GM19351 (cell line): ENCODE results near the gene GFOD1.

Experiments
- ATAC-seq: cut with Tn5 transposase; IDR thresholded peaks from one replicate; pipeline ENCODE4 v1.9.1; 2021; ENCODE audit warnings: mild to moderate bottlenecking, moderate library complexity; ENCODE audit not compliant: unreplicated experiment

Gene GFOD1, protein sequence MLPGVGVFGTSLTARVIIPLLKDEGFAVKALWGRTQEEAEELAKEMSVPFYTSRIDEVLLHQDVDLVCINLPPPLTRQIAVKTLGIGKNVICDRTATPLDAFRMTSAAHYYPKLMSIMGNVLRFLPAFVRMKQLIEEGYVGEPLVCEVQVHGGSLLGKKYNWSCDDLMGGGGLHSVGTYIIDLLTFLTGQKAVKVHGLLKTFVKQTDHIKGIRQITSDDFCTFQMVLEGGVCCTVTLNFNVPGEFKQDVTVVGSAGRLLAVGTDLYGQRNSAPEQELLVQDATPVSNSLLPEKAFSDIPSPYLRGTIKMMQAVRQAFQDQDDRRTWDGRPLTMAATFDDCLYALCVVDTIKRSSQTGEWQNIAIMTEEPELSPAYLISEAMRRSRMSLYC

DNA sequence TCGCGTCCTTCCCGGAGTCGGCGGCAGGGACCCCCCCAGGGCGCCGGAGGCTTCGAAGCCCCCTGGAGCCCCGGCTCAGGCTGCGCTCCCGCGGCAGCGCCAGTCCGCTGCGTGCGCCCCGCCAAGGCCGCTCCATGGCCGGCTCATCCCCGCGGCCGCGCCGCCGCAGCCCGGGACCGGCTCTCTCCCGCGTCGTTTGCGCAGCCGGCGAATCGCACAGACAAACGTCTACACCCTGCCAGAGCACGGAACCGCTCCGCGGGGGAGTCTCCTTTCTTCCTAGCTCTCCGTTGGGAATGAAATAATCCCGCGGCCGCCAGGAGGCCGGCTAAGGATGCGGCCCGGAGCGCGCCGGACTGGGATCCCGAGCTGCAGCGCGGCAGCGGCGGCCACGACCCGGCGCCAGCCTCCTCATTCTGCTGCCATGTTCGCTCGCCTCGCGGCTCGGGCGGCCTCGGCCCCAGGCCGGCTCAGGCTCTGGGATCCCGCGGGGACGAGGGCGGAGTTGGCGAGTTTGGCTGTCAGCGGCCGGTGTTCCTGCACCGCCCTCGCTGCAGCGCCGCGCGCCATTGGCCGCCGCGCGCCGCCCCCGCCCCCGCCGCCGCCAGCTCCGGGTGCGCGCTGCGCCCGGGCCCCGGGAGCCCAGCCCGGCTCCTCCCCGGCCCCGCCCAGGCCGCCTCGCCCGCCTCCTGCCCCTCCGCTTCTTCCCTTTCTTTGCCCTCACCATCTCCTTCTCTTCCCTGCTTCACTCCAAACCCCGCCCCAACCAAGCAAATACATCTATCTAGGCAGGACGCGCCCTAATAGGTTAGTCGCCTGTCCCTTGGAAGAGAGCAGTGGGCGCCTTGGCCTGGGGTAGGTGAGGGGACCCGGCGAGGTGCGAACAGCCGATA lies at the start of gene GFOD1:
Gene GFOD1 (minus strand): TSS at position 479 of the 893 bp plus-strand sequence. CDS start 710 bp downstream, outside the sequence.
- ATAC-seq: peak; percentile 73

DNA sequence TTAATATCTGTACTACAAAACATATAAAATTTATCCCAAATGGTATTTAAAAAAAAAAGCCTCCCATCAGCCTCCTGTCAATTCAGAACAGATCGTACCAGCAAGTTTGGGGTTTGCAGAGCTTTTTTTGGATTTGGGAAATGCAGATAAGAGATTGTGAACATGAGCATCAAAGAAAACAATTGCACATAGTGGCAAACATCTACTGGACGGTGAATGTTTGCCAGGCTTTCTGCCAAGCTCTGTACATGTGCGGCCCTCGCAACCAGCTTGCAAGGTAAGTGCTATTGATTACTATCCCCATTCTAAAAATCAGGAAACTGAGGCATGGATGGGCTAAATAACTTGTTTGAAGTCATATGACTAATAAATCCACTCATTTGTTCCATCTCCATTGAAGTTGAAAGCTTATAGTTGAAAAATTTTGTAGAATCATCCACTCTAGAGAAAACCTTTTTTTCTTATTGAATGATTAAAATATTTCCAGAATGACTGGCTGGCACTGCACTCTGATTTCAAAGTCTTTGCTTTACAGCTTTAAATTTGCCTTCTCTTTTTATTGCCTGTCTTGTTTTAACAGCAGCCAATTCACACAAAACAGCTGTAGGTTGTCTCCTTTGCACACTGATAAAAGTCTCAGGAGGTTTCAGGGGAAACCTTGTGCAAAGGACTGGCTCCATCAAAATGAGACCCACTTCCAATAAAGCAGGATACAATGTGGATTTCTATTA lies 49.6 kb upstream of the GFOD1 start:
- ATAC-seq: no peak

DNA sequence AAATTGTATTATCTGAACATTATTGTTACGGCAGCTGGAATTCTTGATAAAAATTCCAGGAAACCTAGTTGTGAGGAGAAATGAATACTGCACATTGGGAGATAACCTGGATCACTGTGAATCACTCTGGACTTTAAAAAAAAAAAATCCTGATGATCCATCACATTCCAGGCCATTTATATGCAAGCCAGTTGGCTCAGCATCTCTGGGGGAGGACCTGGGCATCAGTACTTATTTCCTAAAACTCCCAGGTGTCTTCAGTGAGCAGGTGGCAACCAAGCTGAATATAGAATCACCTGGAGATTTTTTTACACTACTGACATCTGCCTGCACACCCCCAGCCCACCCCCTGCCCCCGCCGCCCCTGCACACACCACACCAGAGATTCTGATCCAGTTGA lies 47.9 kb upstream of the GFOD1 start:
- no peak for ATAC-seq

DNA sequence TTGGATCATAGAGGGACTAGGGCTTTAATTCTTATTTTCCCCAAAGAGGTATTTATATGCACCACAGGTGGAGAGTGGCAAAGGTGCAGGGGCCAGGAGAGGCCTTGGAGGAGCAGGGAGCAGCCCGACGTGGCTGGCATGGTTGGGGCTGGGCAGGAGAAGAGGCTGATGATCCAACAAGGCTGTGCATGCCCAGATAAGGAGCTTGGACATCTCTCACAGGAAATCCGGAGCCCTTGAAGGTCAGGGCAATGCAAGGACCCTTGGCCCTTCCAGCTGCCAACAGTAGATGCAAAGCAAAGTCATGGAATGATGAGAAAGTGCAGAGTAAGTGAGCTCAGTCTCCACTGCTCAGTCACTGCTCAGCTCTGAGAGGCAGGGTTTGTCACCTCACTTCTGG lies 47.1 kb upstream of the GFOD1 start:
- no peak for ATAC-seq

DNA sequence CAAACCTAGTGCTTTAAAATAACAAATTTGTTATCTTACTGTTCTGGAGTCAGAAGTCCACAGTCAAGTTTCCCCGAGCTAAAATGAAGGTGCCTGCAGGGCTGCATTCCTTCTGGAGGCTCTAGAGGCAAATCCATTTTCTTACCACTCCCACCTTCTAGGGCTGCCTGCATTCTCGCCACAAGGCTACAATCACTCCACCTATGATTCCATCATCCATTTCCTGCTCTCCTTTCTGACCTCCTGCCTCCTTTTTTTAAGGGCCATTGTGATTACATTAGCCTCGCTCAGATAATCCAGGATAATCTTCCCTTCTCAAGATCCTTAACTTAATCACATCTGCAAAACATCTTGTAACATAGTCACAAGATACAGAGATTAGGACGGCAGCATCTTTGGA lies 44.6 kb upstream of the GFOD1 start:
- no peak for ATAC-seq

DNA sequence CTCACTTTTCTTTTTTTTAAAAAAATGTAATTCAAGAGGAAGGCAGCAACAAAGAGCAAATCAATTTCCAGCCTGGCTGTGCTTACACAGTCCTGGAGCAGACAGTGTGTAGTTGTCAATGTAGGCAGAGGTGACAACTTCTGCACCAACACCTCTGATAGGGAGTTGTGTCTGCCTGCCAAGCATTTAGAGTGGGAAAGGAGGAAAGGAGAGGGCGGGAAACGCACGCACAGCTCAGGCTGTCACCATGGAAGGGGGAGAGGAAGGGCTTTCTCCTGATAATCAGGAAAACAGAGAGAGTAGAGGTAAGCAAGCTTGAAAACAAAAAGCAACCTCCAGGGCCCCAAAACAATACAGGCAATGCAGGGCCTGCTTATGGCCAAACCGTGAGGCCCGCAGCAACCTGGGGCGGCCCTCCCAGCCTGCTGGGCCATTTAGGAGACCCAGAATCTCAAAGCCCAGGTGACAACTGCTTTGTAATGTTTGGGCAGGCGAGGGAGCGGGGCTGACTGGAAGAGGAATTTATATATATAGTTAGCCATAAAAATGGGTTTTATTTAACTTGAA lies 41.5 kb upstream of the GFOD1 start:
- no peak for ATAC-seq

DNA sequence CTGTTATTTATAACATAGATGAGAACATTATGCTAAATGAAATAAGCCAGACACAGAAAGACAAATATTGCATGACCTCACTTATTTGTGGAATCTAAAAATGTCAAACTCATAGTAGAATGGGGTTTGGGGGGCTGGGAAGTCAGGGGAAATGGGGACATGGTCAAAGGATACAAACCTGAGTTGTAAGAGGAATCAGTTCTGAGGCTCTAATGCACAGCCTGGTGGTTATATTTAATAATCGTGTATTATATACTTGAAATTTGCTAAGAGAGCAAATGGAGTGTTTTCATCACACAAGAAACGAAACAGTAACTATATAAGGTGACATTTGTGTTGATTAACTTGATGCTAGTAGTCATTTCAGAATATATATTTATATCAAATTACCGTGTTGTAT lies 40.8 kb upstream of the GFOD1 start:
- no peak for ATAC-seq

DNA sequence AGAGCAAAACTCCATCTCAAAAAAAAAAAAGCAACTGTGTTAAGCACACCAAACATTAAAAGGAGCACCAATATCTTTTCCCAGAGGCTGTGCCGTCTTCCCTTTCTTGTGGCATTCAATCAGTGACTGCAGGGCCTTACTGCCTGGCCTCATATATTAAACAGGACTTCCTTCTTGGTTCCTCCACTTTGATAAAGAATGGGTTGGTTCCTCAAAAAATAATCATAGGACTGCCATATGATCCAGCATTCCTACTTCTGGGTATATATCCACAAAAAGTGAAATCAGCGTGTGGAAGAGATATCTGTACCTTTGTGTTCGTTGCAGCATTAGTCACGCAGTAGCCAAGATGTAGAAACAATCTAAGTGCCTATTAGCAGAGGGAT lies 40.3 kb upstream of the GFOD1 start:
- no peak for ATAC-seq

DNA sequence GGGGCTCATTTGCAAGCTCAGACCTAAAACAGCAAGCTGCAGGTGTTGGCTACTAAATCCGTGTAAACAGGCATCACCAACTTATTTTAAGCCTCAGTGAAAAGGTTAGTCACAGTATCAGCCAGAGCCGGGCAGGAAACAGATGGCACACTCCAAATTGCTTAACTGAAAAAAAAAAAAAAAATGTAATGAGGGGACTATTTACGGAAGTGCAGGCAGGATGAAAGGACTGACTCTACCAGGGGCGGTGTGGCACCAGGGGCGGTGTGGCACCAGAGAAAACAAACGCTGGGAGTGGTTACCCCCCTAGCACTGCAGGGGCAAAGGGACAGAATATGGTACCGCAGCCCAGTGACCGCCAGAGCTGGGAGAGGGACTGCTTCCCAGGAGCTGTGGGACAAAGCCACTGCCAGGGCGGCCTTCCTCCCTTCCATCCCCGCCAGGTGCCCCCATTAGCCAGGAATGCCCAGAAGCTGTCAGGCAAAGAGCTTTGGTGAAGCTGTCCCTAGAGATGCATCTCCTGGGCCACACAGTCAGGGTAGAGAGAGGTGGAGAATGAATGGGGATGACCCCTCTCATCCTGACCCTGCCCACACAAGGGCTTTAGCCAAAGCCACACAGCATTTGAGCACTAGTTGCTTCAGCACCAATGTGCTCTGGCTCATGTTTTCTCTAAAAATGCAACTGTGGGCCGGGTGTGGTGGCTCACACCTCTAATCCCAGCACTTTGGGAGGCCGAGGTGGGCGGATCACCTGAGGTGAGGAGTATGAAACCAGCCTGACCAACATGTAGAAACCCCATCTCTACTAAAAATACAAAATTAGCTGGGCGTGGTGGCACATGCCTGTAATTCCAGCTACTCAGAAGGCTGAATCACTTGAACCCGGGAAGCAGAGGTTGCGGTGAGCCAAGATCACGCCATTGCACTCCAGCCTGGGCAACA lies 39.6 kb upstream of the GFOD1 start:
- peak; percentile 86 for ATAC-seq

DNA sequence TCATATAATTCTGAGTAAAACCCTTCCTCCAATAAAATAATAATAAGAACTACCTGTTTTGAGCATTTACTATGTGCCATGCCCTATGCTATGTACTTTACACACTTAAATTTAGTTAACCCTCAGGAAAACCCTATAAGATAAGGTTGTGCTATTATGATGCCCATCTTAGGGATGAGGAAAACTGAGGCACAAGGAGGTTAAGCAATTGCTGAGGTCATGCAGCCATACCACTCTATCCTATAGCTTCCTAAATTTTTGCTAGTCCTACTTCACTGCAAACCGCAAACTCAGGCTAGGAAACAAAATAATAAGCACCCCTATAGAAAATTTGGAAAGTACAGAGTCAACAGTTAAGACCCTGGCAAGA lies 38.9 kb upstream of the GFOD1 start:
- no peak for ATAC-seq

DNA sequence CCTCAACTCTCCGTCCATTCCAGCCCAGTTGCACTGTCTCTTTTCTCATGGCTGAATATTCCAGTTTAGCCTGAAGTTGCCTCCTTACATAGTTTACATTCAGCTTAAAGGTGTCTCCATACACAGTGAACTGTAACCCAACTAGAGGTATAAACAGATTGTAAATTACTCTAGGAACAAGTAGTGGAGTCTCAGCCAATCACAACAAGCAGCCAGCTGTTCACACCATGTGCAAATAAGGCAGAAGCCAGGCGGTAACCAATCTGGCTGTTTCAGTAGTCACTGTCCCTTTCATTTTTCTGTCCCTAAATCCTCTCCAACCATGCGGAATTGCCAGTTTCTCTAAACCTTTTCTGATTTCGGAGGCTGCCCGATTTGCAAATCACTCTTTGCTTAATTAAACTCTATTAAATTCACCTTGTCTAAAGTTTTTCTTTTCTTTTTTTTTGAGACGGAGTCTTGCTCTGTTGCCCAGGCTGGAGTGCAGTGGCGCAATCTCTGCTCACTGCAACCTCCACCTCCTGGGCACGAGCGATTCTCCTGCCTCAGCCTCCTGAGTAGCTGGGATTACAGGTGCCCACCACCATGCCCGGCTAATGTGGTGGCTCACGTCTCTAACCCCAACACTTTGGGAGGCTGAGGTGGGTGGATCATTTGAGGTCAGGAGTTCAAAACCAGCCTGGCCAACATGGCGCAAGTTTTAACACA lies 37.6 kb upstream of the GFOD1 start:
- no peak for ATAC-seq

DNA sequence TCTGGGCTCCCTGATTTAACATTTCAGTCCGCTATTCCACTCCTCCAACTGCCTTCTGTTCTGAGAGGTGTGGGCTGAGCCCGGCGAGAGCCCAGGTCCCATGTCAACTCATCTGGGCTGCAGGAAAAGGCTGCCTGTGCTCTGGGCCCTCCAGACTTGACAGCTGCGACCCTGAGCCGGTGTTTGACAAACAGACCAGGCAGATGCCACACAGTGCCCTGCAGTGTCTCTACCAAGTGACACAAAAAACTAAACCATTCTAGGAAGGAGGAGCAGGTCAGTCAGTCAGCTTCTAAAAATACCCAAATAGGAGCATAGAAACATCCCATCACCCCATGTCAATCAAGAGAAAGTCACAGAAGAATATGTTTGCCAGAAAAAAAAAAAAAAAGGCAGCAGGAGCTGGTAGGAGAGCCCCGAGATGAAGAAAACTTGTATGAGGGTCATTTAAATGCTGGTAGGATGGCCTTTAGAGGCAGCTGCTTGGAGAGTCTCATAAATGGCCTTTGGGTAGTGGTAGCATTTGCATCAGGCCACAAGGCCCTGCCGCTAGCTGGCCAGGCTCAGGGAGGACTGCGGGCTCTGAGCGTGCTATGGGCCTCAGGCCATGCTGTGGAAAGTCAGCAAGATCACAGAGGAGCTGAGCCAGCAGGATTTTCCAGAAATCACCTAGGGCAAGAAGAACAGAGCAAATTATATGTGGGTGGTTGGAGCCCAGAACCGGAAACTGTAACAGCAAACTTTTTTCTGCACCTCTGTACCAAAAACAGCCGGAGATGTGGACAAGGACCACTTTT lies 36.6 kb upstream of the GFOD1 start:
- ATAC-seq: no peak

DNA sequence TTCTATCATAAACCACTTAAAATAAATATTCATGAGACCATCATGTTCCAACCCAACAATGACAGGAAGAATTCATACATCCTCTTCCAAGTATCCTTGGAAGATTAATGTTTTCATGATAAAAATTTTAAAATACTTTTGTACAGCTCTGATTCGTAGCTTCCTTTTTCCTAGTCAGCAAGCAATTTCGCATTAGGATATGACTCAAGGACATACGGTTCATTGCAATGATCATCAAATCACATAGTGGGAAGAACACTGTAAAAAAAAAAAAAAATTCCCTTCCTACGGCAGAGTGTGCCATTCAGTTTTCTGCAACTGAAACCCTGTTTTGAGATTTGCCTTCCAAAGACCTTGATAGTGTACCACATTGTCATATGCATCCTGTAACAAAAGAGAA lies 35.3 kb upstream of the GFOD1 start:
- ATAC-seq: no peak

DNA sequence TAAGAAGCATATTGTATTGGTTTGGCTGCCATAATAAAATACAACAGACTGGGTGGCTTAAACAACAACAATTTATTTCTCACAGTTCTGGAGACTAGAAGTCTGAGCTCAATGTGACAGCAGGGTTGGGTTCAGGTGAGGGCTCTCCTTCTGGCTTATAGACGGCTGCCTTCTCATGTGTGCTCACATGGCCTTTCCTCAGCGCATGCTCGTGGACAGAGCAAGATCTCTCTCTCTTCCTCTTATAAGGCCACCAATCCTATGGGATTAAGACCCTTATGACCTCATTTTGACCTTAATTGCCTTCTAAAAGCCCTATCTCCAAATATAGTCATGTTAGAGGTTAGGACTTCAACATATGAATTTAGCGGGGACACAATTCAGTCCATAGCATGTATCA lies 32.4 kb upstream of the GFOD1 start:
- no peak for ATAC-seq

DNA sequence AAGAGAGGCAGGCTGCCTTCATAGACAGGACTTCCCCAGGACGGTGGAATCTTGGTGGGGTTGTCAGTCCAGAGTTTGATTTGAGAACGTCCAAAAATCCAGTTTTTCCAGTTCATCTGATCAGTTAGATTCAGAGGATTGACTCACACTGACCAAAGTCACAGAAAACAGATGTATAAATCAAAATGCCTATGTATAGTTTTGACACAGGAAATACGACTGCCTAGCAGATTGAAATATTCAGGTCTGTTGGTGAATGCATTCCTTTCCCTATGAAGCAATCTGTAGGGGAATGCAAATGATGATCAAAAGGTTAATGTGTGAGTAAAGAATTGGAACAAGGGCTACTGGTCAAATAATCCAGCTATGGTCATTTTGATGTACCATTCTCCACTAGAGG lies 29.7 kb upstream of the GFOD1 start:
- no peak for ATAC-seq

DNA sequence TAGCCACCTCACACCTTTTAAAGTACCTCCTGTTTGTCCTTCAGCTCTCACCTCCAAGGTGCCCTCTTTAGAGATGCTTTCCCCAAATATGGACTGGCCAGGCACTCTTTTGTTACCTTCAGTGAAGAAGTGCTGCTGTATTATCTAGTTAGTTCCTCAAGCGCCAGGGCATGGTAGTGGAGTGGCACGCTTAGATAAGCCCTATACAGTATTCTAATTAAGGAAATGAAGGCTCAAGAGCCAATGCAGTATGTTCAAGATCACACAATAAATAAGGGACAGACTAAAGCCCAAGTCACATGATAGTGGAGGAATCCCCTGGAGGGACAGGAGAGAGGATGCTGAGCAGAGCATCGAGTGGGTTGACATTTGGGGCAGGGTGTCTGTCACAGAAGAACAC lies 28.5 kb upstream of the GFOD1 start:
- no peak for ATAC-seq

DNA sequence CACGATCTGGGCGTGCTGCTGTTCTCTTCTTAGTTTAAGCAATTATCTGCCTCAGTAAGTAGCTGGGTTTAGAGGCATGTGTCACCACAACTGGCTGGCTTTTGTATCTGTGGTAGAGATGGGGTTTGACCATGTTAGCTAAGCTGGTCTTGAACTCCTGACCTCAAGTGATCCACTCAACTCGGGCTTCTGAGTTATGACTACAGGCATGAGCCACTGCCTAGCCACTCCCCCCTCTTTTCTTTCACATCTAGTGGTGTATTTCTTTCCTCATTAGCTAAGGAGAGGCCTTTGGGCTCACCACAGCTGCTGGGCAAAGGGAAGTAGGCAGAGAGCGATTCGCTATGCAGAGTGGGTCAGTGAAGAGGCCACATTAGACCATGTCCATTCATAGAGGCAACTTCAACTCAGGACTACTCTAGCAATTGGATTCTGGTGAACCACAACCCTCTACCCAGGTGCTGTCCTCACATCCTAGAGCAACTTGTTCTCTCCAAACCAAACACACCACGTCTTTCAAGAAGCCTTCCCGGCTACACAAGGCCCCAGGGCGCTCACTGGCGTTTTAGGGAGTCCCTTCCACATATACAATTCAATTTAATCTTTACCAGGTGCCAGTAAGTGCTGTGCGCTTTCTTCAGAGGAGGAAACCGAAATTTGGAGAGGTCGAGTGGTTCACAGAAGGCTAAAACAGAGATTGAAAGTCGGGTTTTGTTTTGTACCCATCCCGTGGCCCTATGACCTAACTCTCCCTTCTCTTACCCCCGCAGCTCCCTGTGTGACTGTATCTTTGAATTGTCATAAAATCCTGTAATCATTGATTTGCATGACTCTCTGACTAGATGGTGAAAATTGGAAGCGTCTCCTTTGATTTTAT lies 26.5 kb upstream of the GFOD1 start:
- ATAC-seq: no peak

DNA sequence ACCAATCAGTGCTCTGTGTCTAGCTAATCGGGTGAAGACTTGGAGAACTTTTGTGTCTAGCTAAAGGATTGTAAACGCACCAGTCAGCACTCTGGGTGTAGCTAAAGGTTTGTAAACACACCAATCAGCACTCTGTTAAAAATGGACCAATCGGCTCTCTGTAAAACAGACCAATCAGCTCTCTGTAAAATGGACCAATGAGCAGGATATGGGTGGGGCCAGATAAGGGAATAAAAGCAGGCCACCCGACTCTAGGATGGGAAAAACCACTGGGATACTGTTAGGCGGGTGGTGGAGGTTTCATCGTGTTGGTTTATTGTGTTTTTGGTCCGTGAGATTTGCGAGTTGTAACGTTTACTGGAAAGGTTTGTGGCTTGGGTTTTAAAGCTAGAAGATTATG lies 25.5 kb upstream of the GFOD1 start:
- no peak for ATAC-seq
